Adrenal gland (tissue), 12 donors: Measurements from ENCODE around the gene CMKLR1. TPM values are rescaled to one million over a fixed set of nuclear protein-coding genes. Genes with fewer than 3 reads are reported as not detected.

ENCODE experiments used
- DNase-seq, 7 donors: peaks; one replicate each; pipeline ENCODE4 v3.0.0-alpha.2; 2019 to 2020
- H3K27ac ChIP-seq, 5 donors: fragments of 200-600 bp; sonication (generic) in 4 of 5; 1 replicate in 3 of 5; 2 replicates in 2 of 5; pipeline versions ENCODE4 v1.5.1 to v1.8.0; 2016 to 2020; ENCODE audit warnings: mild to moderate bottlenecking in 1 of 5
- H3K27me3 ChIP-seq: fragments of 200-600 bp; 2 replicates; pipeline ENCODE4 v1.8.0; 2021
- H3K36me3 ChIP-seq, 2 donors: fragments of 200-600 bp; replicated peaks in 1 of 2; 1 replicate in 1 of 2; 2 replicates in 1 of 2; pipeline versions ENCODE4 v1.5.1 to v1.8.0; 2018 to 2022
- H3K4me1 ChIP-seq, 2 donors: fragments of 200-600 bp; replicated peaks in 1 of 2; 1 replicate in 1 of 2; 2 replicates in 1 of 2; pipeline versions ENCODE4 v1.5.1 to v1.8.0; 2018 to 2021
- H3K4me3 ChIP-seq, 4 donors: fragments of 200-600 bp; sonication (generic) in 3 of 4; one replicate each; pipeline ENCODE4 v1.5.1; 2016 to 2018
- H3K9me3 ChIP-seq, 3 donors: fragments of 200-600 bp; sonication (generic) in 1 of 3; replicated peaks in 1 of 3; 1 replicate in 2 of 3; 2 replicates in 1 of 3; pipeline versions ENCODE4 v1.5.1 to v1.8.0; 2016 to 2021
- POLR2A ChIP-seq, 2 donors: fragments of 450-650 bp; IDR thresholded peaks; one replicate each; pipeline ENCODE4 v1.6.1; 2017; ENCODE audit warnings: antibody characterized with exemption in 2 of 2, mild to moderate bottlenecking in 2 of 2, moderate library complexity in 1 of 2
- WGBS, 4 donors: extraction: QIAGEN DNeasy Blood & Tissue Kit in 2 of 4; methylation state at CpG; one replicate each; pipeline versions ENCODE4 v1.1.5 to v1.1.7; 2013 to 2017; 5-methylcytosine and 5-hydroxymethylcytosine counted together
- intact Hi-C, 2 donors: fragments of 100-400 bp; cut with DNase I; formaldehyde crosslinking; loops; one replicate each; pipeline versions ENCODE4 v1.14.1 to v1.15.0; 2022 to 2023
- polyA plus RNA-seq, 3 donors: library from polyadenylated mRNA; stranded (reverse); fragments of 200-250 nt in 2 of 3; fragments of 350-450 nt in 1 of 3; fragmentation: Illumina TruSeq in 1 of 3; extraction: RNeasy Lipid Tissue Mini Kit (QIAGEN cat#74804) in 1 of 3; gene quantifications; one replicate each; pipeline ENCODE4 v1.2.3, GENCODE V29; 2013 to 2014
- total RNA-seq, 9 donors: library from RNA; depleted of rRNA in 4 of 9; stranded (reverse); fragments of >200 nt in 4 of 9; fragments of 120-200 nt in 1 of 9; fragmentation: NEBNext Ultra II Directional in 1 of 9; extraction: Animal tissue kit (Norgen Biotek cat#: 25700) in 1 of 9; gene quantifications; one replicate each; pipeline versions ENCODE4 v1.1.0 to v1.2.4, GENCODE V29; 2013 to 2023
- TF ChIP-seq, protein P1 (sequence below), 6 experiments: fragments of 450-650 bp in 4 of 6; fragments of 200-600 bp in 2 of 6; sonication (generic) in 1 of 6; IDR thresholded peaks; 1 replicate in 5 of 6; 2 replicates in 1 of 6; pipeline versions ENCODE4 v1.5.1 to v1.8.0; 2016 to 2021; ENCODE audit warnings: antibody characterized with exemption in 6 of 6, mild to moderate bottlenecking in 2 of 6, moderate library complexity in 1 of 6
- donor health status: healthy with polysubstance abuse.
- donor health status: Bipolar disorder and iron deficiency.
- donor health status: DM: yes; HTN: yes; CAD: no.
- donor health status: DM: no; HTN: no; CAD: no.
- donor health status: DM: no; HTN: no; CAD: no.
- donor health status: DM: yes; HTN: yes; CAD: no.

CMKLR1 gene
- total and polyA plus RNA-seq, 12 donors, result 2.1 to 26.6 (median 17.0) TPM

GRCh38 chr12:108305991-108306501 is 33.1 kb downstream of the CMKLR1 start:
- Histone ChIP-seq H3K4me3 (no peak overlapping the region), H3K36me3 (no peaks in the 10 kb centered on the region), H3K4me1 (peaks cover 4 to 55% of the 10 kb centered on the region in 2 donors), H3K27me3 (no peaks in the 10 kb centered on the region), H3K9me3 (no peaks in the 10 kb centered on the region), H3K27ac (peak overlapping the region in 4 of 5 donors; percentile 1 to 82 (median 62))
- intact Hi-C loops, result no loop called here
- TF ChIP-seq, protein P1, sequence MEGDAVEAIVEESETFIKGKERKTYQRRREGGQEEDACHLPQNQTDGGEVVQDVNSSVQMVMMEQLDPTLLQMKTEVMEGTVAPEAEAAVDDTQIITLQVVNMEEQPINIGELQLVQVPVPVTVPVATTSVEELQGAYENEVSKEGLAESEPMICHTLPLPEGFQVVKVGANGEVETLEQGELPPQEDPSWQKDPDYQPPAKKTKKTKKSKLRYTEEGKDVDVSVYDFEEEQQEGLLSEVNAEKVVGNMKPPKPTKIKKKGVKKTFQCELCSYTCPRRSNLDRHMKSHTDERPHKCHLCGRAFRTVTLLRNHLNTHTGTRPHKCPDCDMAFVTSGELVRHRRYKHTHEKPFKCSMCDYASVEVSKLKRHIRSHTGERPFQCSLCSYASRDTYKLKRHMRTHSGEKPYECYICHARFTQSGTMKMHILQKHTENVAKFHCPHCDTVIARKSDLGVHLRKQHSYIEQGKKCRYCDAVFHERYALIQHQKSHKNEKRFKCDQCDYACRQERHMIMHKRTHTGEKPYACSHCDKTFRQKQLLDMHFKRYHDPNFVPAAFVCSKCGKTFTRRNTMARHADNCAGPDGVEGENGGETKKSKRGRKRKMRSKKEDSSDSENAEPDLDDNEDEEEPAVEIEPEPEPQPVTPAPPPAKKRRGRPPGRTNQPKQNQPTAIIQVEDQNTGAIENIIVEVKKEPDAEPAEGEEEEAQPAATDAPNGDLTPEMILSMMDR (IDR thresholded peaks at IDR 0.05), result no peak
- no peak for TF ChIP-seq POLR2A (IDR thresholded peaks at IDR 0.05)
- DNase-seq, result peak; percentile 11 to 75 (median 33)
- WGBS, 4 donors, result 55 to 66% (median 62%) methylated on average over 6 to 10 of the region's 10 CpGs

- H3K27ac ChIP-seq, result peak overlapping the region in 4 of 5 donors; percentile 1 to 82 (median 59)
- TF ChIP-seq, protein P1 (IDR thresholded peaks at IDR 0.05), result no peak
- TF ChIP-seq POLR2A (IDR thresholded peaks at IDR 0.05), result no peak
- peak; percentile 51 to 89 (median 68) for DNase-seq
- intact Hi-C loops, result no loop called here
- no peaks in the 10 kb centered on the region for H3K36me3 ChIP-seq
- H3K27me3 ChIP-seq, result no peaks in the 10 kb centered on the region
- no peaks in the 10 kb centered on the region for H3K9me3 ChIP-seq
- WGBS, 4 donors, result 32 to 68% (median 48%) methylated on average over 2 to 9 of the region's 9 CpGs
- H3K4me1 ChIP-seq, result peaks cover 4 to 55% of the 10 kb centered on the region in 2 donors
- no peak overlapping the region for H3K4me3 ChIP-seq
Measured at GRCh38 chr12:108305520-108305919, 33.6 kb downstream of the CMKLR1 start.

DNA sequence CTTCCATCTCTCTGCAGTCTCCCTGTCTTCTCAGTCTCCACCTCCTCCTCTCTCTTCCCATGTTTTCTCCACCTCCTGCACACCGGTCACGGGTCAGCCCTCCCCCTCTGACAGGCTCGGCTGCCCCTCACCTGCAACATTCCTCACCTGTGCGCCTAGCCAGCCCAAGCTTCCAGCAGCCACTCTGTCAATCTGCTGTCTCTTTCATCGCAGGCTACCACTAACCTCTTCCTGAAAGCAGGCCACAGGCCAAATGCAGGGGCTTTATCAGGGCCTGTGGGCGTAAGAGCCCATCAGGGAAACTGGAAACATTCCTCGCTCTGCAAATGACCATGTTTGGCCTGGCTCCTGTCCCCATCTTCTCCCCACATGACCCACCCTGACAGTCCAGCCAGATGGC is 34.5 kb downstream of the CMKLR1 start:
- 61 to 71% (median 68%) methylated on average over 7 of the region's 7 CpGs for WGBS, 4 donors
- H3K27me3 ChIP-seq, result no peaks in the 10 kb centered on the region
- no peaks in the 10 kb centered on the region for H3K9me3 ChIP-seq
- no peak for DNase-seq
- TF ChIP-seq, protein P1 (IDR thresholded peaks at IDR 0.05), result no peak
- TF ChIP-seq POLR2A (IDR thresholded peaks at IDR 0.05), result no peak
- intact Hi-C loops, result no loop called here
- H3K36me3 ChIP-seq, result no peaks in the 10 kb centered on the region
- no peak overlapping the region for H3K4me3 ChIP-seq
- peak overlapping the region in 3 of 5 donors; percentile 47 to 82 (median 71) for H3K27ac ChIP-seq
- H3K4me1 ChIP-seq, result peaks cover 4 to 55% of the 10 kb centered on the region in 2 donors

DNA sequence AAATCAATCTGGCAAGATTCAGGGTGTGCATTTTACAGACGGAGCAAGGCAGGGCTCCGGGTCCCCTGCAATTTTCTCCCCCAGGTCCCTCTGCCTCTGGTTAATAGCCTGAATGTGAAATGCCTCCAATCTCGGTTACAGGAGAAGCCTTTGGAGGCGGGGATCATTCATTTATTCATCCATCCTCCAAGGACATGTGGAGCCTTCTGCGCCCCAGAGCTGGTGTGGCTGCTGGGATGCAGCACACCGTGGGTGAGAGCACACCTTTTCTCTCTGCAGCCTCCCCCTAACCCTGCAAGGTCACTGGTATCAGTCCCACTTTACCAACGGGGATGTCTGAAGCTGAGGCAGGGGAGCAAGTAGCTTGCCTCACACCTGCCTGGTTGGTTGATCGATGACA is 35.4 kb downstream of the CMKLR1 start:
- no peak overlapping the region for H3K4me3 ChIP-seq
- intact Hi-C loops, result no loop called here
- peaks cover 0 to 49% of the 10 kb centered on the region in 2 donors for H3K4me1 ChIP-seq
- TF ChIP-seq POLR2A (IDR thresholded peaks at IDR 0.05), result no peak
- TF ChIP-seq, protein P1 (IDR thresholded peaks at IDR 0.05), result no peak
- H3K9me3 ChIP-seq, result no peaks in the 10 kb centered on the region
- H3K27me3 ChIP-seq, result no peaks in the 10 kb centered on the region
- DNase-seq, result no peak
- H3K27ac ChIP-seq, result peak overlapping the region in 3 of 5 donors; percentile 47 to 82 (median 59)
- no peaks in the 10 kb centered on the region for H3K36me3 ChIP-seq
- 76 to 82% (median 79%) methylated on average over 4 to 8 of the region's 8 CpGs for WGBS, 4 donors
